MM.1S (cell line): ENCODE results near the gene BRF1.

Experiments used
- EZH2 ChIP-seq: fragments of 300-600 bp; sonication (generic); optimal IDR thresholded peaks from 2 replicates; pipeline ENCODE3; 2017; ENCODE audit warnings: low read depth, mild to moderate bottlenecking, antibody characterized with exemption, low read length, mixed read lengths
- TF ChIP-seq, protein P1 (sequence below): fragments of 300-600 bp; sonication (generic); IDR thresholded peaks from 2 replicates; pipeline ENCODE4 v1.5.1; 2016; ENCODE audit warnings: antibody characterized with exemption, low read length, mixed read lengths

DNA sequence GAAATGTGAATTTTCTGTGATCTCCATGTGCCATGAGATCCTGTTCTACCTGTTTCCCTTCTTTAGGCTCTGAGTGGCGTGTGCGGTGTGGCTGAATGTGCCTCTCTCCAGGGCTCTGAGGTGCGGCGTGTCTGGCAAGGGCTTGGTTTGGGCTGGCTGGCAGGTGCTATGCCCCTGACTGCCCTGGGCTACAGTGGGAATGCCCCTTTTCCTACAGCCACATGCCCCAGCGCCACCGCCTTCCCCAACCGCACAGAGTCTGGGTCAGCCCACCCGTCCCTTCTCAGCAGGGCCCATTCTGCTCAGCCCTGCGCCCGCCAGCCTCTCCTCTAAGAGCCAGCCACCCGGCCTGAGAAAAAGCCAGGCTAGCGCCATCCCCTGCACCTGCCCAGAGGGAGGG lies 27.7 kb downstream of the BRF1 start:
- TF ChIP-seq, protein P1, sequence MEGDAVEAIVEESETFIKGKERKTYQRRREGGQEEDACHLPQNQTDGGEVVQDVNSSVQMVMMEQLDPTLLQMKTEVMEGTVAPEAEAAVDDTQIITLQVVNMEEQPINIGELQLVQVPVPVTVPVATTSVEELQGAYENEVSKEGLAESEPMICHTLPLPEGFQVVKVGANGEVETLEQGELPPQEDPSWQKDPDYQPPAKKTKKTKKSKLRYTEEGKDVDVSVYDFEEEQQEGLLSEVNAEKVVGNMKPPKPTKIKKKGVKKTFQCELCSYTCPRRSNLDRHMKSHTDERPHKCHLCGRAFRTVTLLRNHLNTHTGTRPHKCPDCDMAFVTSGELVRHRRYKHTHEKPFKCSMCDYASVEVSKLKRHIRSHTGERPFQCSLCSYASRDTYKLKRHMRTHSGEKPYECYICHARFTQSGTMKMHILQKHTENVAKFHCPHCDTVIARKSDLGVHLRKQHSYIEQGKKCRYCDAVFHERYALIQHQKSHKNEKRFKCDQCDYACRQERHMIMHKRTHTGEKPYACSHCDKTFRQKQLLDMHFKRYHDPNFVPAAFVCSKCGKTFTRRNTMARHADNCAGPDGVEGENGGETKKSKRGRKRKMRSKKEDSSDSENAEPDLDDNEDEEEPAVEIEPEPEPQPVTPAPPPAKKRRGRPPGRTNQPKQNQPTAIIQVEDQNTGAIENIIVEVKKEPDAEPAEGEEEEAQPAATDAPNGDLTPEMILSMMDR = no peak
- no peak for TF ChIP-seq EZH2
